SK-N-SH treated with all-trans-retinoic acid at 6 μM for 48 hours (cell line): ENCODE measurements around the gene PRSS8.

Experiments
- CSDC2 ChIP-seq: fragments of 250-450 bp; sonication (Bioruptor Pico); IDR thresholded peaks from 2 replicates; pipeline ENCODE4 v1.5.0; 2020; ENCODE audit warnings: mild to moderate bottlenecking, moderate library complexity
- ZFP30 ChIP-seq: fragments of 450-650 bp; formaldehyde crosslinking; IDR thresholded peaks from 2 replicates; pipeline ENCODE4 v1.5.0; 2022; ENCODE audit warnings: mild to moderate bottlenecking, moderate library complexity

DNA sequence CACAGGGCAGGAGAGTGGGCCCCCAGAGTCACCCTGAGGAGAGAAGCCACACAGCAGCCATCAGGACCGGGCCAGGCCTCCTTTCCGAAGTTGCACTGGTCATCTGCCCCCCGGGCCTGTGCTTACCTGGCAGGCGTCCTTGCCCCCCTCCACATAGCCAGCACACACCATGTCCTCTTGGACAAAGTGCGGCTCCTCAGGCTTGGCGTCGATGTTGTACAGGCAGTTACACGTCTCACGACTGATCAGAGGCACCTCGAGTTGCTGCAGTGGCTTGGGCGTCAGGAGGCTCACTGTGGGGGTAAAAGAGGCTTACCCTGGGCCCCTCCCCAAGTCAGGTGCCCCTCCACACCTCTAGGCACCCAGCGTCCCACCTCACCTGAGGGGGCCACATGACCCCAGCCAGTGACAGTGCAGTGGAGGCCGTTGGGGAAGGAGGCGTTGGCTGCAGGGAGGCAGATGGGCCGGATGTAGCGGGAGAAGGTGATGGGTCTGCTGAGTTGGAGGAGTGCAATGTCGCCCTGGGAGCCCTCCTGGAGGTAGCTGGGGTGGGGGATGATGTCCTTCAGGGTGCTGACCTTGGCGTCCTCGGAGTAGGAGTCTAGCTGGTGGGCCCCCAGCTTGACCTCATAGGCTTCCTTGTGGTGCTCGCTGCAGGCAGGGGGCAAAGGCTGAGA, 3.1 kb downstream of the PRSS8 start:
- TF ChIP-seq CSDC2 (CRISPR knock-in tag) (no peak), ZFP30 (no peak)
